Vagina (tissue), 2 donors: ENCODE measurements around the gene IFNG-AS1. TPM values are rescaled to one million over a fixed set of nuclear protein-coding genes. Genes with fewer than 3 reads are reported as not detected.

Source experiments
- DNase-seq, 2 donors: peaks; one replicate each; pipeline ENCODE4 v3.0.0-alpha.2; 2017; ENCODE audit errors: extremely low spot score in 2 of 2
- H3K27ac ChIP-seq: fragments of 200-600 bp; sonication (generic); one replicate; pipeline ENCODE4 v1.5.1; 2019
- H3K27me3 ChIP-seq: fragments of 200-600 bp; sonication (generic); one replicate; pipeline ENCODE4 v1.5.1; 2019
- H3K36me3 ChIP-seq, 2 donors: fragments of 200-600 bp; sonication (generic); one replicate each; pipeline ENCODE4 v1.5.1; 2017 to 2019
- H3K4me1 ChIP-seq: fragments of 200-600 bp; sonication (generic); one replicate; pipeline ENCODE4 v1.5.1; 2019
- H3K4me3 ChIP-seq, 2 donors: fragments of 200-600 bp; sonication (generic); 1 replicate in 1 of 2; 2 replicates in 1 of 2; pipeline ENCODE4 v1.5.1; 2016 to 2019
- H3K9me3 ChIP-seq: fragments of 200-600 bp; sonication (generic); one replicate; pipeline ENCODE4 v1.5.1; 2019
- CTCF ChIP-seq, 3 experiments: fragments of 450-650 bp in 2 of 3; fragments of 200-600 bp in 1 of 3; sonication (generic) in 1 of 3; IDR thresholded peaks; one replicate each; pipeline ENCODE4 v1.5.1; 2017 to 2019; ENCODE audit warnings: antibody characterized with exemption in 3 of 3, mild to moderate bottlenecking in 2 of 3, moderate library complexity in 2 of 3
- POLR2A ChIP-seq, 2 donors: fragments of 450-650 bp; IDR thresholded peaks; one replicate each; pipeline ENCODE4 v1.6.1; 2017; ENCODE audit warnings: antibody characterized with exemption in 2 of 2, mild to moderate bottlenecking in 2 of 2, moderate library complexity in 2 of 2
- POLR2AphosphoS5 ChIP-seq, 2 donors: sonication (generic); formaldehyde crosslinking; IDR thresholded peaks; one replicate each; pipeline ENCODE4 v1.9.0; 2017; ENCODE audit warnings: antibody characterized with exemption in 2 of 2, mild to moderate bottlenecking in 2 of 2, low read depth in 1 of 2; ENCODE audit not compliant: insufficient read depth in 1 of 2
- intact Hi-C: fragments of 100-400 bp; cut with DNase I; formaldehyde crosslinking; loops from one replicate; pipeline ENCODE4 v1.15.1; 2023
- total RNA-seq: library from RNA; depleted of rRNA; stranded (reverse); fragments of >200 nt; gene quantifications from one replicate; pipeline ENCODE4 v1.2.3, GENCODE V29; 2016

Gene IFNG-AS1
- total RNA-seq, 1 donor from 2014 or later = not detected

GRCh38 chr12:67964456-67964855 is 24.8 kb upstream of the IFNG-AS1 start:
- Histone ChIP-seq H3K4me3 (no peak overlapping the region), H3K27me3 (no peaks in the 10 kb centered on the region), H3K36me3 (no peaks in the 10 kb centered on the region), H3K9me3 (no peaks in the 10 kb centered on the region), H3K27ac (no peak overlapping the region), H3K4me1 (no peaks in the 10 kb centered on the region)
- DNase-seq = no peak
- TF ChIP-seq POLR2AphosphoS5 (IDR thresholded peaks at IDR 0.05; ENCODE audit: insufficient read depth in 1 of 2, low read depth in 1 of 2) (no peak), POLR2A (IDR thresholded peaks at IDR 0.05) (no peak), CTCF (IDR thresholded peaks at IDR 0.05) (no peak)
- intact Hi-C loops = no loop called here

- Histone ChIP-seq H3K27ac (no peak overlapping the region), H3K27me3 (no peaks in the 10 kb centered on the region), H3K4me3 (no peak overlapping the region), H3K9me3 (no peaks in the 10 kb centered on the region), H3K36me3 (no peaks in the 10 kb centered on the region), H3K4me1 (no peaks in the 10 kb centered on the region)
- no peak for DNase-seq
- TF ChIP-seq POLR2AphosphoS5 (IDR thresholded peaks at IDR 0.05; ENCODE audit: insufficient read depth in 1 of 2, low read depth in 1 of 2) (no peak), POLR2A (IDR thresholded peaks at IDR 0.05) (no peak), CTCF (IDR thresholded peaks at IDR 0.05) (no peak)
- intact Hi-C loops = no loop called here
These were observed 22.7 kb upstream of the IFNG-AS1 start for GRCh38 chr12:67966560-67966959.

GRCh38 chr12:67968321-67968720 is 20.9 kb upstream of the IFNG-AS1 start:
- Histone ChIP-seq H3K36me3 (no peaks in the 10 kb centered on the region), H3K4me3 (no peak overlapping the region), H3K4me1 (no peaks in the 10 kb centered on the region), H3K27me3 (no peaks in the 10 kb centered on the region), H3K9me3 (no peaks in the 10 kb centered on the region), H3K27ac (no peak overlapping the region)
- intact Hi-C loops = no loop called here
- TF ChIP-seq POLR2AphosphoS5 (IDR thresholded peaks at IDR 0.05; ENCODE audit: insufficient read depth in 1 of 2, low read depth in 1 of 2) = no peak
- TF ChIP-seq CTCF (IDR thresholded peaks at IDR 0.05) = no peak
- TF ChIP-seq POLR2A (IDR thresholded peaks at IDR 0.05) = no peak
- DNase-seq = no peak

- TF ChIP-seq CTCF (IDR thresholded peaks at IDR 0.05) (no peak), POLR2AphosphoS5 (IDR thresholded peaks at IDR 0.05; ENCODE audit: insufficient read depth in 1 of 2, low read depth in 1 of 2) (no peak), POLR2A (IDR thresholded peaks at IDR 0.05) (no peak)
- Histone ChIP-seq H3K4me1 (no peaks in the 10 kb centered on the region), H3K36me3 (no peaks in the 10 kb centered on the region), H3K27me3 (no peaks in the 10 kb centered on the region), H3K27ac (no peak overlapping the region), H3K9me3 (no peaks in the 10 kb centered on the region), H3K4me3 (no peak overlapping the region)
- DNase-seq = no peak
- intact Hi-C loops = no loop called here
These were observed 20.5 kb upstream of the IFNG-AS1 start for GRCh38 chr12:67968725-67969124.

GRCh38 chr12:67969134-67969802 is 20.0 kb upstream of the IFNG-AS1 start:
- intact Hi-C loops = no loop called here
- DNase-seq = no peak
- TF ChIP-seq POLR2A (IDR thresholded peaks at IDR 0.05) (no peak), POLR2AphosphoS5 (IDR thresholded peaks at IDR 0.05; ENCODE audit: insufficient read depth in 1 of 2, low read depth in 1 of 2) (no peak), CTCF (IDR thresholded peaks at IDR 0.05) (no peak)

More at GRCh38 chr12:67969134-67969802, 20.0 kb upstream of the IFNG-AS1 start:
- H3K27me3 ChIP-seq = no peaks in the 10 kb centered on the region
- H3K4me3 ChIP-seq = no peak overlapping the region
- no peak overlapping the region for H3K27ac ChIP-seq
- no peaks in the 10 kb centered on the region for H3K4me1 ChIP-seq
- no peaks in the 10 kb centered on the region for H3K36me3 ChIP-seq
- no peaks in the 10 kb centered on the region for H3K9me3 ChIP-seq
